KMS-11 (cell line): ENCODE results near the gene C1QTNF1.

Source experiments
- H2AFZ ChIP-seq: fragments of 200-600 bp; sonication (generic); 2 replicates; pipeline ENCODE4 v1.6.1; 2016; ENCODE audit warnings: antibody characterized with exemption, mixed run types, low read depth
- H3K27ac ChIP-seq: fragments of 200-600 bp; sonication (generic); 2 replicates; pipeline ENCODE4 v1.6.1; 2016; ENCODE audit warnings: mild to moderate bottlenecking, mixed run types
- H3K27me3 ChIP-seq: fragments of 200-600 bp; sonication (generic); 2 replicates; pipeline ENCODE4 v1.6.1; 2017; ENCODE audit warnings: mild to moderate bottlenecking, low read depth, mixed run types, moderate library complexity; ENCODE audit not compliant: insufficient read depth
- H3K36me3 ChIP-seq: fragments of 200-600 bp; sonication (generic); 2 replicates; pipeline ENCODE4 v1.6.1; 2017; ENCODE audit warnings: mild to moderate bottlenecking, mixed run types; ENCODE audit not compliant: insufficient read depth
- H3K4me1 ChIP-seq: fragments of 200-600 bp; sonication (generic); 2 replicates; pipeline ENCODE4 v1.6.1; 2016; ENCODE audit warnings: mild to moderate bottlenecking, low read depth, mixed run types; ENCODE audit not compliant: poor library complexity, severe bottlenecking
- H3K4me2 ChIP-seq: fragments of 200-600 bp; sonication (generic); 2 replicates; pipeline ENCODE4 v1.7.0; 2016; ENCODE audit warnings: mild to moderate bottlenecking, mixed run types
- H3K4me3 ChIP-seq: fragments of 200-600 bp; sonication (generic); IDR thresholded peaks from 2 replicates; pipeline ENCODE4 v1.6.1; 2017; ENCODE audit warnings: low read depth, low read length, mixed read lengths; ENCODE audit not compliant: insufficient read depth
- H3K79me2 ChIP-seq: fragments of 200-600 bp; sonication (generic); 2 replicates; pipeline ENCODE4 v1.6.1; 2016; ENCODE audit warnings: low read depth, mixed run types; ENCODE audit not compliant: insufficient read depth
- H3K9ac ChIP-seq: fragments of 200-600 bp; sonication (generic); 2 replicates; pipeline ENCODE4 v1.6.1; 2016; ENCODE audit warnings: mild to moderate bottlenecking, mixed run types
- H4K20me1 ChIP-seq: fragments of 200-600 bp; sonication (generic); 2 replicates; pipeline ENCODE4 v1.6.1; 2016; ENCODE audit warnings: mild to moderate bottlenecking, mixed run types; ENCODE audit not compliant: insufficient read depth
- TF ChIP-seq, protein P1 (sequence below): fragments of 200-600 bp; sonication (generic); conservative IDR thresholded peaks from 2 replicates; pipeline ENCODE4 v1.6.1; 2017; ENCODE audit warnings: low read depth, mild to moderate bottlenecking, antibody characterized with exemption, low read length, moderate library complexity, mixed read lengths

C1QTNF1 gene

DNA sequence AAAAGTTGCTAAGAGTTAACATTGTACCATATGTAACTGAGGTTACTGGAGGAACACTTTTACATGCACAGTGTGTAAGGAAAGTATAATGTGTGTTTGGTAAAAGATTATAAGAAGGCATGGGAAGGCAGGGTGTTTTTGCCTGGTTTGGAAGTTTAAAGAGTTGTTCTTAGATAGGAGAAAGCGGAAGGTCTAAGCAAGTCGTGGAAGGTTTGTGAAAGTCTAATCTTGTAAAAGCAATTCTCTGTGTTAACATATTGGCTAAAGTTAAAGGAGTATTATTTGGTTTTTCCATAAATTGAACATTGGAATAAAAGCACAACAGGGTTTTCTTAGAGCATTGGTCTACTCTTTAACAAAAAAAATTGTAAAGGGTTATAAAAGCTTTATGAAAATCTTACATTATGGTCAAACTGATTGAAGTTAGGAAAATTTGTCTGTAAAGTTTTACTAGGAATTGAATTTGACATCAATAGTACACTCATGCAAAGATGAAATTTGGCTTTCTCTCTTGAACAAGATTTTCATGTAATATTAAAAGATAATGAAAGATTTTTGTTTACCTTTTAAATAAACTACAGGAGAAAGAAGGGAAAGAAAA lies 9.7 kb upstream of the C1QTNF1 start:
- Histone ChIP-seq H2AFZ (no peak overlapping the region), H3K9ac (no peak overlapping the region), H3K79me2 (peaks cover 1% of the 10 kb centered on the region; the same call in 1 of the 2 replicates), H3K4me2 (no peak overlapping the region), H3K4me1 (peaks cover 6% of the 10 kb centered on the region), H3K36me3 (no peaks in the 10 kb centered on the region), H3K4me3 (no peak overlapping the region), H3K27me3 (peaks cover 12% of the 10 kb centered on the region; the same call in 1 of the 2 replicates), H3K27ac (no peak overlapping the region), H4K20me1 (no peaks in the 10 kb centered on the region)
- TF ChIP-seq, protein P1, sequence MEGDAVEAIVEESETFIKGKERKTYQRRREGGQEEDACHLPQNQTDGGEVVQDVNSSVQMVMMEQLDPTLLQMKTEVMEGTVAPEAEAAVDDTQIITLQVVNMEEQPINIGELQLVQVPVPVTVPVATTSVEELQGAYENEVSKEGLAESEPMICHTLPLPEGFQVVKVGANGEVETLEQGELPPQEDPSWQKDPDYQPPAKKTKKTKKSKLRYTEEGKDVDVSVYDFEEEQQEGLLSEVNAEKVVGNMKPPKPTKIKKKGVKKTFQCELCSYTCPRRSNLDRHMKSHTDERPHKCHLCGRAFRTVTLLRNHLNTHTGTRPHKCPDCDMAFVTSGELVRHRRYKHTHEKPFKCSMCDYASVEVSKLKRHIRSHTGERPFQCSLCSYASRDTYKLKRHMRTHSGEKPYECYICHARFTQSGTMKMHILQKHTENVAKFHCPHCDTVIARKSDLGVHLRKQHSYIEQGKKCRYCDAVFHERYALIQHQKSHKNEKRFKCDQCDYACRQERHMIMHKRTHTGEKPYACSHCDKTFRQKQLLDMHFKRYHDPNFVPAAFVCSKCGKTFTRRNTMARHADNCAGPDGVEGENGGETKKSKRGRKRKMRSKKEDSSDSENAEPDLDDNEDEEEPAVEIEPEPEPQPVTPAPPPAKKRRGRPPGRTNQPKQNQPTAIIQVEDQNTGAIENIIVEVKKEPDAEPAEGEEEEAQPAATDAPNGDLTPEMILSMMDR: no peak

DNA sequence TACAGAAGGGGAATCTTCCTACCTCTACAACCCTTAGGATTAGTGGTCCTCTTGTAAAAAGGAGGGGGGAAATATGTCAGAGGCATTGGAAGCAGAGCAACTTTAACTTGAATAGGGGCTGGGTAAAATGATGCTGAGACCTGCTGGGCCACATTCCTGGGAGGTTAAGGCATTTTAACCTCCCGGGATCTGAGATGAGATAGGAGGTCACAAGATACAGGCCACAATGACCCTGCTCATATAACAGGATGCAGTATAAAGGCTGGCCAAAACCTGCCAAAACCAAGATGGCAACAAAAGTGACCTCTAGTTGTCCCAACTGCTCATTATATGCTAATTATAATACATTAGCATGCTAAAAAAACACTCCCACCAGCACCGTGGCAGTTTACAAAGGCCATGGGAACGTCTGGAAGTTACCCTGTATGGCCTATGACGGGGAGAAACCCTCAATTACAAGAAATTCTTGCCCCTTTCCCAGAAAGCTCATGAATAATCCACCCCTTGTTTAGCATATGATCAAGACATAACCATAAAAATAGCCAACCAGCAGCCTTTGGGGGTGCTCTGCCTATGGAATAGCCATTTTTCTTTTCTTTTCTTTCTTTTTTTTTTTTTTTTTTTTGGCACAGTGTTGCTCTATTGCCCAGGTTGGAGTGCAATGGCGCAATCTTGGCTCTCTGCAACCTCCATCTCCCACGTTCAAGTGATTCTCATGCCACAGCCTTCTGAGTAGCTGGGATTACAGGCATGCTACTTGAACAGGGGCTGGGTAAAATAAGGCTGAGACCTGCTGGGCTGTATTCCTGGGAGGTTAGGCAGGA lies 6.2 kb upstream of the C1QTNF1 start:
- no peak overlapping the region for H3K9ac ChIP-seq
- no peak overlapping the region for H2AFZ ChIP-seq
- H3K79me2 ChIP-seq: no peaks in the 10 kb centered on the region
- TF ChIP-seq, protein P1: no peak
- no peaks in the 10 kb centered on the region for H3K4me1 ChIP-seq
- no peak overlapping the region for H3K4me2 ChIP-seq
- H3K27me3 ChIP-seq: peaks cover 47% of the 10 kb centered on the region
- no peaks in the 10 kb centered on the region for H4K20me1 ChIP-seq
- H3K27ac ChIP-seq: no peak overlapping the region
- H3K36me3 ChIP-seq: no peaks in the 10 kb centered on the region
- H3K4me3 ChIP-seq: no peak overlapping the region

DNA sequence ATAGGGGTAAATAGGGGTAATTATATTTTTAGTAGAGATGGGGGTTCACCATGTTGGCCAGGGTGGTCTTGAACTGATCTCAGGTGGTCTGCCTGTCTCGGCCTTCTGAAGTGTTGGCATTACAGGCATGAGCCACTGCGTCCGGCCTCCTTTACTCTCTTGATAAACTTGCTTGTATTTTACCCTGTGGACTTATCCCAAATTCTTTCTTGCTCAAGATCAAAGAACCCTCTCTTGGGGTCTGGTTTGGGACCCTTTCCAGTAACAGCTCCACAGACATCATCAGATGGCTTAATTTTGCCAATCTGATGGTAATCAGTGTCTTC lies 5.6 kb upstream of the C1QTNF1 start:
- H3K4me3 ChIP-seq: no peak overlapping the region
- H3K79me2 ChIP-seq: no peaks in the 10 kb centered on the region
- H3K9ac ChIP-seq: no peak overlapping the region
- H4K20me1 ChIP-seq: no peaks in the 10 kb centered on the region
- no peaks in the 10 kb centered on the region for H3K4me1 ChIP-seq
- H3K36me3 ChIP-seq: no peaks in the 10 kb centered on the region
- no peak overlapping the region for H2AFZ ChIP-seq
- H3K27ac ChIP-seq: no peak overlapping the region
- H3K4me2 ChIP-seq: no peak overlapping the region
- H3K27me3 ChIP-seq: peaks cover 53% of the 10 kb centered on the region
- TF ChIP-seq, protein P1: no peak

DNA sequence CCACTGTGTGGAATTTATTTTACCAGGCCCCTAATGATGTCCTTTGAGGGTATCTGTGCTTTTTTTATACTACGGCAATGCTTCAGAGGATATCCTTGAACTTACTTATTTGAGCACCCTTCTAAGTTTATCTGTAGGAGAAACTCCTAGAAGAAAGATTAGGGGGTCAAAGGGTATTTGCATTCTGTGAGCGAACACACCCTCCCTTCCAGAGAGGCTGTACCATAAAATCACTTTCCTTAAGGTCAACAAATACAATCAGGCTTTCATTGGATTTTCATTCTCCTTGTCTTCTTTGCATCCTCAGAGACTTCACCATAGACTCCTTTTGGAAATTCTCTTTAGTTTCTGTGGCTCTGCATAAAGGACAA lies 4.7 kb upstream of the C1QTNF1 start:
- peaks cover 62% of the 10 kb centered on the region for H3K27me3 ChIP-seq
- H3K9ac ChIP-seq: no peak overlapping the region

More for the DNA sequence above, 4.7 kb upstream of the C1QTNF1 start:
- no peaks in the 10 kb centered on the region for H4K20me1 ChIP-seq
- no peak overlapping the region for H2AFZ ChIP-seq
- TF ChIP-seq, protein P1: no peak
- H3K79me2 ChIP-seq: no peaks in the 10 kb centered on the region
- no peaks in the 10 kb centered on the region for H3K36me3 ChIP-seq
- H3K4me1 ChIP-seq: no peaks in the 10 kb centered on the region
- H3K27ac ChIP-seq: no peak overlapping the region
- H3K4me2 ChIP-seq: no peak overlapping the region
- no peak overlapping the region for H3K4me3 ChIP-seq
